Natural killer cell (primary cell): ENCODE data around the gene MRPL14. TPM values are rescaled to one million over a fixed set of nuclear protein-coding genes. Genes with fewer than 3 reads are reported as not detected.

ENCODE experiments used
- ATAC-seq, 3 donors: fragments of 150-1000 bp in 2 of 3; fragments of 200-7000 bp in 1 of 3; cut with Tn5 transposase; 1 replicate in 1 of 3; 2 replicates in 2 of 3; pipeline ENCODE4 v1.10.0; 2021; ENCODE audit warnings: mild to moderate bottlenecking in 2 of 3, moderate library complexity in 2 of 3
- DNase-seq, 2 donors: peaks; one replicate each; pipeline versions ENCODE4 v3.0.0 to v3.0.0-alpha.2; 2013 to 2021; ENCODE audit warnings: mixed read lengths in 1 of 2
- H3K27ac ChIP-seq: one replicate; pipeline ENCODE4 v1.5.1; 2013; ENCODE audit warnings: mild to moderate bottlenecking, low read length
- H3K27me3 ChIP-seq: one replicate; pipeline ENCODE4 v1.6.1; 2013; ENCODE audit warnings: low read length; ENCODE audit not compliant: control insufficient read depth, insufficient read depth
- H3K36me3 ChIP-seq: one replicate; pipeline ENCODE4 v1.6.1; 2013; ENCODE audit warnings: low read length; ENCODE audit not compliant: control insufficient read depth, insufficient read depth
- H3K4me1 ChIP-seq: one replicate; pipeline ENCODE4 v1.6.1; 2013; ENCODE audit warnings: low read length; ENCODE audit not compliant: control insufficient read depth, insufficient read depth
- H3K4me3 ChIP-seq: one replicate; pipeline ENCODE4 v1.5.1; 2013; ENCODE audit warnings: low read length
- H3K9me3 ChIP-seq: one replicate; pipeline ENCODE4 v1.6.1; 2013; ENCODE audit warnings: low read length; ENCODE audit not compliant: control insufficient read depth, insufficient read depth
- H3K27ac Mint-ChIP-seq, 2 donors: one replicate each; pipeline ENCODE4 v1.8.0; 2022; ENCODE audit warnings: mild to moderate bottlenecking in 2 of 2, mixed read lengths in 2 of 2, moderate library complexity in 1 of 2
- H3K27me3 Mint-ChIP-seq, 2 donors: one replicate each; pipeline ENCODE4 v1.8.0; 2022; ENCODE audit warnings: low read depth in 2 of 2, mixed read lengths in 2 of 2
- H3K36me3 Mint-ChIP-seq: one replicate; pipeline ENCODE4 v1.8.0; 2022; ENCODE audit warnings: mixed read lengths
- H3K4me1 Mint-ChIP-seq, 2 donors: one replicate each; pipeline ENCODE4 v1.8.0; 2022; ENCODE audit warnings: mixed read lengths in 2 of 2
- H3K4me3 Mint-ChIP-seq: one replicate; pipeline ENCODE4 v1.8.0; 2022; ENCODE audit warnings: mild to moderate bottlenecking, moderate library complexity, mixed read lengths
- H3K9me3 Mint-ChIP-seq, 2 donors: one replicate each; pipeline ENCODE4 v1.8.0; 2022; ENCODE audit warnings: mixed read lengths in 2 of 2
- CTCF ChIP-seq: fragments of 200-600 bp; IDR thresholded peaks from one replicate; pipeline ENCODE4 v1.8.0; 2022; ENCODE audit warnings: antibody characterized with exemption
- WGBS: methylation state at CpG from one replicate; pipeline ENCODE4 v1.1.7; 2013; ENCODE audit warnings: missing lambda C conversion rate; ENCODE audit not compliant: insufficient coverage; 5-methylcytosine and 5-hydroxymethylcytosine counted together
- intact Hi-C: fragments of 100-400 bp; cut with micrococcal nuclease; formaldehyde crosslinking; loops from one replicate; pipeline ENCODE4 v1.14.2; 2022
- total RNA-seq, 4 donors: library from RNA; stranded (reverse); fragments of 120-200 nt in 1 of 4; gene quantifications; one replicate each; pipeline versions ENCODE4 v1.2.3 to v1.2.4, GENCODE V29; 2013 to 2022

Gene MRPL14
- total RNA-seq, 3 donors from 2014 or later (not counting 1 experiment from before 2014, with no cell fraction given), result 14.9 to 16.2 (median 16.0) TPM

- TF ChIP-seq CTCF, result peak; percentile 23
- no peaks in the 10 kb centered on the region for H3K36me3 Mint-ChIP-seq
- H3K27me3 Mint-ChIP-seq, result peaks cover 25 to 29% of the 10 kb centered on the region in 2 donors
- H3K27ac ChIP-seq, result no peak overlapping the region
- DNase-seq (no peak), ATAC-seq (no peak)
- H3K27ac Mint-ChIP-seq, result peak overlapping the region in 1 of 2 donors; percentile 12
- peaks cover 12% of the 10 kb centered on the region for H3K27me3 ChIP-seq
- no peaks in the 10 kb centered on the region for H3K9me3 ChIP-seq
- H3K9me3 Mint-ChIP-seq, result no peaks in the 10 kb centered on the region
- H3K36me3 ChIP-seq, result no peaks in the 10 kb centered on the region
- peaks cover 7 to 18% of the 10 kb centered on the region in 2 donors for H3K4me1 Mint-ChIP-seq
- peaks cover 25% of the 10 kb centered on the region for H3K4me1 ChIP-seq
- WGBS, result 58% methylated on average over 9 of the region's 9 CpGs
- intact Hi-C loops, result loop anchor here (1.0 kb wide), 2 partner anchors 306 to 351 kb away; no protein-coding TSS in a partner anchor
- no peak overlapping the region for H3K4me3 ChIP-seq
- H3K4me3 Mint-ChIP-seq, result no peak overlapping the region
These were observed 52.2 kb downstream of the MRPL14 start for GRCh38 chr6:44074813-44075646.

GRCh38 chr6:44074439-44074812, 52.8 kb downstream of the MRPL14 start:
- no peak overlapping the region for H3K27ac ChIP-seq

GRCh38 chr6:44073612-44074438, 53.4 kb downstream of the MRPL14 start:
- TF ChIP-seq CTCF, result no peak
- intact Hi-C loops, result loop anchor here (1.0 kb wide), 2 partner anchors 305 to 350 kb away; no protein-coding TSS in a partner anchor
- Mint-ChIP-seq H3K27me3 (peaks cover 22% of the 10 kb centered on the region in 2 donors), H3K4me1 (peaks cover 7 to 18% of the 10 kb centered on the region in 2 donors), H3K36me3 (no peaks in the 10 kb centered on the region), H3K9me3 (no peaks in the 10 kb centered on the region), H3K27ac (peak overlapping the region in 1 of 2 donors; percentile 12), H3K4me3 (peak overlapping the region; percentile 68)
- DNase-seq (peak in 1 of 2 donors; percentile 30), ATAC-seq (peak in 1 of 3 donors; percentile 5)
- Histone ChIP-seq H3K4me3 (peak overlapping the region; percentile 48), H3K36me3 (no peaks in the 10 kb centered on the region), H3K27me3 (peaks cover 12% of the 10 kb centered on the region), H3K27ac (no peak overlapping the region), H3K4me1 (peaks cover 20% of the 10 kb centered on the region), H3K9me3 (no peaks in the 10 kb centered on the region)
- WGBS, result 18% methylated on average over 25 of the region's 25 CpGs

More at GRCh38 chr6:44074439-44074812, 52.8 kb downstream of the MRPL14 start:
- ATAC-seq (peak; percentile 51 to 56 (median 54)), DNase-seq (peak; percentile 64 to 84)
- Histone ChIP-seq H3K4me3 (no peak overlapping the region), H3K36me3 (no peaks in the 10 kb centered on the region), H3K27me3 (peaks cover 12% of the 10 kb centered on the region), H3K9me3 (no peaks in the 10 kb centered on the region), H3K4me1 (peaks cover 25% of the 10 kb centered on the region)
- peak; percentile 87 for TF ChIP-seq CTCF
- intact Hi-C loops, result loop anchor here (1.0 kb wide), 2 partner anchors 305 to 350 kb away; no protein-coding TSS in a partner anchor
- Mint-ChIP-seq H3K4me1 (peaks cover 7 to 18% of the 10 kb centered on the region in 2 donors), H3K4me3 (peak overlapping the region; percentile 68), H3K9me3 (no peaks in the 10 kb centered on the region), H3K27ac (peak overlapping the region in 1 of 2 donors; percentile 12), H3K36me3 (no peaks in the 10 kb centered on the region), H3K27me3 (peaks cover 25 to 28% of the 10 kb centered on the region in 2 donors)
- WGBS, result 1% methylated on average over 13 of the region's 13 CpGs
